Peyer's patch (tissue), 4 donors: ENCODE results near the gene MAD1L1. TPM values are rescaled to one million over a fixed set of nuclear protein-coding genes. Genes with fewer than 3 reads are reported as not detected.

Experiments
- DNase-seq, 3 donors: peaks; one replicate each; pipeline ENCODE4 v3.0.0-alpha.2; 2017 to 2019
- H3K27ac ChIP-seq, 4 donors: fragments of 200-600 bp; sonication (generic); one replicate each; pipeline ENCODE4 v1.5.1; 2016 to 2019
- H3K27me3 ChIP-seq, 2 donors: fragments of 200-600 bp; sonication (generic); one replicate each; pipeline ENCODE4 v1.5.1; 2019
- H3K36me3 ChIP-seq, 3 donors: fragments of 200-600 bp; sonication (generic); one replicate each; pipeline ENCODE4 v1.5.1; 2016 to 2019
- H3K4me1 ChIP-seq, 4 donors: fragments of 200-600 bp; sonication (generic); one replicate each; pipeline ENCODE4 v1.5.1; 2016 to 2019
- H3K4me3 ChIP-seq, 4 donors: fragments of 200-600 bp; sonication (generic); 1 replicate in 3 of 4; 2 replicates in 1 of 4; pipeline ENCODE4 v1.5.1; 2016 to 2019; ENCODE audit warnings: mild to moderate bottlenecking in 1 of 4
- H3K9me3 ChIP-seq, 4 donors: fragments of 200-600 bp; sonication (generic); one replicate each; pipeline ENCODE4 v1.5.1; 2016 to 2019; ENCODE audit warnings: mild to moderate bottlenecking in 1 of 4
- POLR2A ChIP-seq, 2 donors: fragments of 450-650 bp; IDR thresholded peaks; one replicate each; pipeline ENCODE4 v1.5.1; 2017; ENCODE audit warnings: antibody characterized with exemption in 2 of 2, mild to moderate bottlenecking in 2 of 2, moderate library complexity in 2 of 2
- total RNA-seq, 4 donors: library from RNA; depleted of rRNA; stranded (reverse); fragments of >200 nt; gene quantifications; one replicate each; pipeline ENCODE4 v1.1.0, GENCODE V29; 2016
- TF ChIP-seq, protein P1 (sequence below), 6 experiments: fragments of 450-650 bp in 4 of 6; fragments of 200-600 bp in 2 of 6; sonication (generic) in 1 of 6; IDR thresholded peaks; one replicate each; pipeline ENCODE4 v1.5.1; 2017 to 2019; ENCODE audit warnings: antibody characterized with exemption in 6 of 6, mild to moderate bottlenecking in 3 of 6, moderate library complexity in 1 of 6

The MAD1L1 gene
- total RNA-seq, 4 donors from 2014 or later: 43.9 to 417 (median 59.1) TPM

DNA sequence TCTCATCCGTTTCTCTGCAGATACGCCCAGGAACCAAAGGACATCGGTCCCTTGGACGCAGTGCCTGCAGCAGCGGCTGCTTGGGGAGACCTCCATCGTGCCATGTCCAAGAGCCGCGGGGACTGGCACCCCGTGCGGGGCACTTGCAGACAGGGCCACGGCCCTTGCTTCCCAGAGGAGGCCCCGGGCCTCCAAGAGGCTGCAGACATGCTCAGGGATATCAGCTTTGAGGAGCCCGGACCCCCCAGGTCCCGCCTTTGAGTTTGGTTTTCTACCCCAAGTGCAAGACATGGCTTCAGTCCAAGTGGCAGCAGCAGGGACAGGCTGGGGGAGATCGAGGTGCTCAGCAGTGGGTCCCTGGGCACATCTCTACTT, 283.1 kb downstream of the MAD1L1 start:
- Histone ChIP-seq H3K4me1 (no peaks in the 10 kb centered on the region), H3K27me3 (no peaks in the 10 kb centered on the region), H3K27ac (no peak overlapping the region), H3K9me3 (no peaks in the 10 kb centered on the region), H3K4me3 (no peak overlapping the region), H3K36me3 (no peaks in the 10 kb centered on the region)
- DNase-seq: no peak
- TF ChIP-seq, protein P1, sequence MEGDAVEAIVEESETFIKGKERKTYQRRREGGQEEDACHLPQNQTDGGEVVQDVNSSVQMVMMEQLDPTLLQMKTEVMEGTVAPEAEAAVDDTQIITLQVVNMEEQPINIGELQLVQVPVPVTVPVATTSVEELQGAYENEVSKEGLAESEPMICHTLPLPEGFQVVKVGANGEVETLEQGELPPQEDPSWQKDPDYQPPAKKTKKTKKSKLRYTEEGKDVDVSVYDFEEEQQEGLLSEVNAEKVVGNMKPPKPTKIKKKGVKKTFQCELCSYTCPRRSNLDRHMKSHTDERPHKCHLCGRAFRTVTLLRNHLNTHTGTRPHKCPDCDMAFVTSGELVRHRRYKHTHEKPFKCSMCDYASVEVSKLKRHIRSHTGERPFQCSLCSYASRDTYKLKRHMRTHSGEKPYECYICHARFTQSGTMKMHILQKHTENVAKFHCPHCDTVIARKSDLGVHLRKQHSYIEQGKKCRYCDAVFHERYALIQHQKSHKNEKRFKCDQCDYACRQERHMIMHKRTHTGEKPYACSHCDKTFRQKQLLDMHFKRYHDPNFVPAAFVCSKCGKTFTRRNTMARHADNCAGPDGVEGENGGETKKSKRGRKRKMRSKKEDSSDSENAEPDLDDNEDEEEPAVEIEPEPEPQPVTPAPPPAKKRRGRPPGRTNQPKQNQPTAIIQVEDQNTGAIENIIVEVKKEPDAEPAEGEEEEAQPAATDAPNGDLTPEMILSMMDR (IDR thresholded peaks at IDR 0.05): no peak
- TF ChIP-seq POLR2A (IDR thresholded peaks at IDR 0.05): no peak

DNA sequence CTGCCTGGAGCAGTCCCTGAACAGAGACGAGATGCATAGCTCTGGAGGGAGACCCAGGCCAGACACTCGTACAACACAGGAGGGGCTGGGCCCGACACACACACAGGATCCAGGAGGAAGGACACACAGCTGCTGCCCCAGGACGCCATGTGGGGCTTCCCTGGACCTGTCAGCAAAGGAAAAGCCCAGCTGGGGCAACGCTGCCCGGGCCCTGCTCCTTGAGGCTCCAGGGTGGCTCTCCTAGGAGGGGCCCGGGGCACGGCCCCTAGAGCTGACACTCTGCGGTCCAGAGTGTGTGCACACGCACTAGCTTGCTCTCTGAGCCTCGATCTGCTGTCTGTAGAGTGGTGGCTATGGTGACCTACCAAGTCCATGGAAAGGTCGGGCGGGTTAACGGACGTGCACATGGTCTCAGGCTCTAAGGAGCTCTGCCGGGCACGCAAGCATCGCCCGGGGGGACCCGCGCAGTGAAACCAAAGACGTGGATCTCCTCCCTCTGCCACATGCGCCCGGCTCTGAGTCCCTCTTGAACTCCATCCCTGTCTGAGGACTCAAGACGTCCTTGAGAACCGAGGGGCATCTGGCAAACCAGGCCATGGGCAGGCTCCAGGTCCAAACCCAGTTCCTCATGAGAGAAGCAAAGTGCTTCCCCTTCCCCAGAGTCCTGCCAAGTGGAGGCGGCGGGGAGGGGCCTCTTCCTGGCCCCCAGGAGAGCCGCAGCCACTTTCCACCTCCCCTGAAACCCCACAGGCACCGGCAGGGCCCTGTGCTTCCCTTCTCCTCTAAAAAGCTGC, 283.7 kb downstream of the MAD1L1 start:
- Histone ChIP-seq H3K4me1 (no peaks in the 10 kb centered on the region), H3K27ac (no peak overlapping the region), H3K27me3 (no peaks in the 10 kb centered on the region), H3K9me3 (no peaks in the 10 kb centered on the region), H3K4me3 (no peak overlapping the region), H3K36me3 (no peaks in the 10 kb centered on the region)
- DNase-seq: peak in 1 of 3 donors; percentile 42
- TF ChIP-seq POLR2A (IDR thresholded peaks at IDR 0.05): no peak
- TF ChIP-seq, protein P1 (IDR thresholded peaks at IDR 0.05): no peak

DNA sequence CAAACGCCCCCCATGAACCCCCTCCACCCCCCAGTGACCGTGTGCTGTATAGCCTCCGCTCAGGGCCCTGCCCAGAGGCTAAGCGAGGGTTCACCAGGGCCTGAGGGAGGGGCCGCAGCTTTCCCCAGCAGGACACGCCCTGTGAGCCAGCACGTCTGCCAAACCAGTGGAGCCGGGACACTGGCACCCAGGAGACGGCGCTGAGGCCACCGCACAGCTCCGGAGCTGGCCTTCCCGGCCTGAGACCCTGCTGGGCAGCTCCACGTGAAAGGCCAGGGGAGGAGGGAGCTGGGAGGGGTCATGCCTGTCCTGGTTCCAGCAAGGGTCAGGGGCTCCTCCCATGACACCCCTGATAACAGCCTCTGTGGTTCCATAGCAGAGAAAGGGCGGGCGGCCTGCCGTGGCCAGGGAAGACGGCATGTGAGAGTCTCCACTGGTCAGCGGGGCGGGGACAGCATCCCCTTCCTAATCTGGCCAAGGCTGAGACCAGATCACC, 284.4 kb downstream of the MAD1L1 start:
- TF ChIP-seq POLR2A (IDR thresholded peaks at IDR 0.05): no peak
- TF ChIP-seq, protein P1 (IDR thresholded peaks at IDR 0.05): no peak
- no peaks in the 10 kb centered on the region for H3K9me3 ChIP-seq
- DNase-seq: peak in 1 of 3 donors; percentile 37
- no peaks in the 10 kb centered on the region for H3K4me1 ChIP-seq
- no peaks in the 10 kb centered on the region for H3K36me3 ChIP-seq
- H3K27ac ChIP-seq: no peak overlapping the region
- no peaks in the 10 kb centered on the region for H3K27me3 ChIP-seq
- H3K4me3 ChIP-seq: no peak overlapping the region

DNA sequence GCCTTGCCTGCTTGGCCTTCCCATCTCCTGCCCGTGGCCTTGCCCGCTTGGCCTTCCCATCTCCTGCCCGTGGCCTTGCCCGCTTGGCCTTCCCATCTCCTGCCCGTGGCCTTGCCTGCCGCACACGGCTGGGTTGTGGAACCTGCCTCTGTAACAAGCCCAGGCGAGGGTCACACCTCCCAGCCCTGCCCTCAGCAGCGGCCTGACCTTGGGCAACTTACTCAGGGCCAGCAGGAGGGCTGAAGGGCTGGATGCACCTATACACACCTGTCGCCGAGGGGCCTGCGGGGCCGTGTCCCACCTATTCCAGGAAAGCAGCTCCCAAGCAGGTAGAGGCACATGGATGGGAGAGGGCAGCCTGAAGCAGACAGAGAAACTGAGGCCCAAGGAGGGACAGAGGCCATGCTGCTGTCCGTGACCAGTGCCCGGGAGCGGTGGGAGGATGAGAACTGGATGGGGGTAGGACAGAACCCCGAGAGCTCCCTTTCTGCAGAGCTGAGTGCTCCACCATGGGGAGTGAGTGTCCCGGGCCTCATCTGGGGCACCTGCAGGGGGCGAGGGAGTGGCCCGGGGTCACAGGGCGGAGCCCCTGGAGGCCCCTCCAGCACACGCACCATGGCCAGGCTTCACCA, 285.0 kb downstream of the MAD1L1 start:
- H3K27ac ChIP-seq: no peak overlapping the region
- H3K9me3 ChIP-seq: no peaks in the 10 kb centered on the region
- H3K4me1 ChIP-seq: no peaks in the 10 kb centered on the region
- no peak overlapping the region for H3K4me3 ChIP-seq
- no peaks in the 10 kb centered on the region for H3K36me3 ChIP-seq
- H3K27me3 ChIP-seq: no peaks in the 10 kb centered on the region
- DNase-seq: peak in 1 of 3 donors; percentile 19
- TF ChIP-seq POLR2A (IDR thresholded peaks at IDR 0.05): no peak
- TF ChIP-seq, protein P1 (IDR thresholded peaks at IDR 0.05): no peak

DNA sequence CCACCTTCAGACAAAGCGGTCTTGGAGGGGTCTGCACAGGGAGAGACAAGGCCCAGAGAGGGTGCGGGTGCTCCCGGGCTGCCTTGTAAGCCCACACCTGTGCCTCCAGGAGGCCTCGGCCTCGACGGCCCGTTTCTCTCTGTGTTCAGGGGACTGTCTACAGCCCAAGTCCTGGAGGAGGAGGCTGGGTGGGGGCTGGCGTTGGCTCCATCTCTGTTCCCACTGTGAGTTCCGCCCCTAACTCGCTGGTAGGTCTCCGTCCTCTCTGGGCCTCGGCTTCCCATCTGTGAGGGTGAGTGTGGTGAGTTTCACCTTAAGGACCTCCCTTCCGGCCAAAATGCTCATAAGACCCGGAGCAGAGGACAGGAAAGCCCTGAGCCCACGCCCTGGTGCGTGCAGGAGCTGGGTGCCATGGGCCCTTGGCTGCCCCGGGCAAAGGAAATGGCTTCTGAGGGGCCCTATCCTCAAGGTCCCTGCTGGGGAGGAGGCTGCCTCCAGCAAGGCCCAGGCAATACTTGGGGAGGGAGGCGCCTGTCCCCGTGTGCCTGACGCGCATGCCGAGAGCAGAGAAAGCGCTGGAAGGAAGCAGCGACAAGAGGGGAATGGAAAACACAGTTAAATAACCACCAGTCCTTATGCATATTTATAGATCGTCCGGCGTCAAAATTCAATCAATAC, 285.8 kb downstream of the MAD1L1 start:
- TF ChIP-seq, protein P1 (IDR thresholded peaks at IDR 0.05): no peak
- no peak for TF ChIP-seq POLR2A (IDR thresholded peaks at IDR 0.05)
- H3K4me3 ChIP-seq: no peak overlapping the region
- H3K36me3 ChIP-seq: no peaks in the 10 kb centered on the region
- no peaks in the 10 kb centered on the region for H3K4me1 ChIP-seq
- no peaks in the 10 kb centered on the region for H3K27me3 ChIP-seq
- peak in 1 of 3 donors; percentile 45 for DNase-seq
- H3K9me3 ChIP-seq: no peaks in the 10 kb centered on the region
- no peak overlapping the region for H3K27ac ChIP-seq
